Astrocyte of the spinal cord (primary cell): ENCODE measurements around the gene PTPRCAP.
A peak's percentile ranks its signal among the peaks of the same experiment; 100 is the strongest.

ENCODE experiments used
- DNase-seq: peaks from one replicate; pipeline ENCODE4 v3.0.0; 2011; ENCODE audit warnings: low read depth, low spot score
- H3K4me3 ChIP-seq: 2 replicates; pipeline ENCODE4 v1.5.1; 2011; ENCODE audit warnings: low read depth, mild to moderate bottlenecking, low read length, moderate library complexity
- CTCF ChIP-seq: IDR thresholded peaks from 2 replicates; pipeline ENCODE4 v1.5.1; 2012; ENCODE audit warnings: low read depth, mild to moderate bottlenecking, low read length, inconsistent platforms
- in situ Hi-C: cut with HindIII; loops from 2 replicates; pipeline ENCODE4 v1.10.0; 2017; ENCODE audit warnings: low sequenced_read_pairs

PTPRCAP gene

DNA sequence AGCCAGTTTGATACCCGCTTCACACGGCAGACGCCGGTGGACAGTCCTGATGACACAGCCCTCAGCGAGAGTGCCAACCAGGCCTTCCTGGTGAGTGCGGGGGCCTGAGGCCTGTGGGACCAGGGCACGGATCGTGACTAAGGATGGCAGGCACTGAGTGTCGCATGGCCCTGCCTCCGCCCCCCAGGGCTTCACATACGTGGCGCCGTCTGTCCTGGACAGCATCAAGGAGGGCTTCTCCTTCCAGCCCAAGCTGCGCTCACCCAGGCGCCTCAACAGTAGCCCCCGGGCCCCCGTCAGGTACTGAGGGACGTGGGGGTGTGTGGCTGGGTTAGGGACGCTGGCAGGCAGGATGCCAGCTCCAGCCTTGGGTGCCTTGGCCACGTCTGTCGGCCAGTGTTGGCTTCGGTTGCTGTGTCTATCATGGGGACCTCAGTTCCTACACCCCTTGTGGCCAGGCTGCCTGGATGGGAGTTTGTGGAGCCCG is 3.0 kb downstream of the PTPRCAP start:
- H3K4me3 ChIP-seq: no peak overlapping the region
- no peak for DNase-seq
- no peak for TF ChIP-seq CTCF
- in situ Hi-C loops: no loop called here

DNA sequence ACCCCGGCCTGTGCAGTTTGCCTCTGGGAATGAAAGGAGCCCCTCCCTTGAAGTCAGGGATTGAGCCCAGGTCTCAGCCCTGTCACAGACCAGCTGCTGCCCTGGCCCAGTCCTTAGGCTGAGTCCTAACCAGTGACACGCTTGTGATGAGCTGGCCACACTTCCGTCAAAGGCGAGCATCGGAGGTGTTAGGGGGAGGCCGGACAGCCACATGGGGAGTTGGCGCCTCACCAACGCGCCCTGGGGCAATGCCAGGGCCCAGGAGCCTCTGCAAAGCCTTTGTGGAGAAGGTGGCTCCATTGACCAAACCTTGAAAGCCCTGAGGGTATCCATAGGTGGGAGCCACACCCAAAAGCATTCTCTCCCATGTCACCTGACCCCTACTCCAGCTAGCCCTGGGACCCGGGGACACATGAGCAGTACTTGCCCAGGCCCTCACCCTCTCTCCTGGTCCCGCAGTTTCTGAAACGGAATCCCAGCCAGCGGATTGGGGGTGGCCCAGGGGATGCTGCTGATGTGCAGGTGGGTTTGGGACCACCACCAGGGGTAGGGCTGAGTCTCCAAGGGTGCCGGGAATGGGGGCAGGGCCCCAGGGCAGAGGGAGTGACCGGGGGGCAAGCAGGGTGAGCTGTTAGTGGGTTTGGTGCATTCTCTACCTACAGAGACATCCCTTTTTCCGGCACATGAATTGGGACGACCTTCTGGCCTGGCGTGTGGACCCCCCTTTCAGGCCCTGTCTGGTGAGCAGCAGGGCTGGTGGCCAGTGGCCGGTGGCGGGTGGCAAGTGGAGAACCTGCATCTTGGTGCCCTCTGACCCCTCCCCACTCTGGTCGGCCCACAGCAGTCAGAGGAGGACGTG is 3.7 kb downstream of the PTPRCAP start:
- H3K4me3 ChIP-seq: no peak overlapping the region
- no peak for DNase-seq
- no peak for TF ChIP-seq CTCF
- in situ Hi-C loops: no loop called here

GRCh38 chr11:67432655-67433349 is 4.7 kb downstream of the PTPRCAP start:
- no peak overlapping the region for H3K4me3 ChIP-seq
- in situ Hi-C loops: no loop called here
- no peak for TF ChIP-seq CTCF
- no peak for DNase-seq

DNA sequence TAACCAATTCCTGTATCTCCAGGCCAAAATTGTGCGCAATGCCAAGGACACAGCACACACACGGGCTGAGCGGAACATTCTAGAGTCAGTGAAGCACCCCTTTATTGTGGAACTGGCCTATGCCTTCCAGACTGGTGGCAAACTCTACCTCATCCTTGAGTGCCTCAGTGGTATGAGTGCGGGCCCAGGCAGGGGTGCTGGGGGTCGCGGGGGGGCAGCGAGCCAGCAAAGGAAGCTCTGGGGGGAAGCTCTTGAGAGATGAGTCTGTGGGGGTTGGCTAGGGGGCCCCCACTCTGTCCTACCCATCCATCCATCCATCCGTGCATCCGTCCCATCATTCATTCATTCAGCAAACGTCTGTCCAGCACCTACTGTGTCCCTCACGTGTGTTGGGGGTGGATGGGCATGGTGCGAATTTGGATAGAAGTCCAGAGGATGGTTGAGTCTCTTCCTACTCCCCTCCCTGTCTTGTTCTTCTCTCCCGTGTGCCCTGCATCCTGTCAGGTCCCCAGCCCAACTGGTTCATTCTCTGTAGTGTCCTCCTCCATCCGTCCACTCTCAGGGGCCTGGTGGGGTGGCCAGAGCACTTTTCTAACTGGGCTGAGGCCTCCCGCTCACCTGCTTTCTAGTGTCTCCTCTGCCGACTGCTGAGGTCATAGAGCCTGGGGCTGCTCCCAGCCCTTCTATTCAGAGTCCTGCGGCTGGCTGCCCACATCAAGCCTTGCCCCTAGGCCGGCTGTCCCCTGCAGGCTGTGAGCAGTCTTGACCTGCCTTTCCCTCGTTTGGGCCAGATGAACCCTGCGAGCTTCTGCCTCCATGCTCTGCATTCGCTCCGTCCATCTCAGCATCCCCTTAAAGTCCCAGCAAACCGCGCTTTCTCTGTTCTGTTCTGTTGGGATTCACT is 5.9 kb downstream of the PTPRCAP start:
- DNase-seq: no peak
- no peak overlapping the region for H3K4me3 ChIP-seq
- in situ Hi-C loops: no loop called here
- TF ChIP-seq CTCF: no peak

DNA sequence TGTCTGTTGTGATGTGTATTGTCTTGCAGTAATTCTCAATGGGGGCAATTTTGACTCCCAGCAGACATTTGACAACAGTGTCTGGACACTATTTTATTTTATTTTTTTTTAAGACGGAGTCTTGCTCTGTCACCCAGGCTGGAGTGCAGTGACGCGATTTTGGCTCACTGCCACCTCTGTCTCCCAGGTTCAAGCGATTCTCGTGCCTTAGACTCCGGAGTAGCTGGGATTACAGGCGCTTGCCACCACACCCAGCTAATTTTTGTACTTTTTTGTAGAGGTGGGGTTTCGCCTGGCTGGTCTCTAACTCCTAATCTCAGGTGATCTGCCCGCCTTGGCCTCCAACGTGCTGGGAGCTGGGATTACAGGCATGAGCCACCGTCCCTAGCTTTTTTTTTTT is 7.8 kb downstream of the PTPRCAP start:
- in situ Hi-C loops: no loop called here
- no peak overlapping the region for H3K4me3 ChIP-seq
- no peak for TF ChIP-seq CTCF
- DNase-seq: no peak

- peak overlapping the region; percentile 97 for H3K4me3 ChIP-seq
- no peak for TF ChIP-seq CTCF
- no peak for DNase-seq
- in situ Hi-C loops: no loop called here
Observed at GRCh38 chr11:67429038-67429668, 8.3 kb downstream of the PTPRCAP start.
